HepG2 (cell line): ENCODE results near the gene IFNLR1. TPM values are rescaled to one million over a fixed set of nuclear protein-coding genes. Genes with fewer than 3 reads are reported as not detected.
A peak's percentile ranks its signal among the peaks of the same experiment; 100 is the strongest.

Source experiments
- ARNTL ChIP-seq: sonication (generic); formaldehyde crosslinking; IDR thresholded peaks from 2 replicates; pipeline ENCODE4 v1.4.0; 2020; ENCODE audit warnings: mild to moderate bottlenecking, missing genetic modification reagents
- EHMT2 ChIP-seq: fragments of 200-600 bp; sonication (generic); IDR thresholded peaks from 2 replicates; pipeline ENCODE4 v1.7.0; 2017; ENCODE audit warnings: antibody characterized with exemption, low read depth, low read length, borderline replicate concordance
- FOXC1 ChIP-seq: sonication (generic); formaldehyde crosslinking; IDR thresholded peaks from 2 replicates; pipeline ENCODE4 v1.8.0; 2022; ENCODE audit warnings: mild to moderate bottlenecking, missing genetic modification reagents, borderline replicate concordance
- GATAD1 ChIP-seq: IDR thresholded peaks from 2 replicates; pipeline ENCODE4 v1.6.1; 2016; ENCODE audit warnings: missing genetic modification reagents, missing compliant biosample characterization
- KLF12 ChIP-seq: sonication (generic); formaldehyde crosslinking; IDR thresholded peaks from 2 replicates; pipeline ENCODE4 v1.4.0; 2020; ENCODE audit warnings: missing genetic modification reagents, borderline replicate concordance
- MED8 ChIP-seq: sonication (generic); formaldehyde crosslinking; IDR thresholded peaks from 2 replicates; pipeline ENCODE4 v1.8.1; 2023; ENCODE audit warnings: mild to moderate bottlenecking, missing genetic modification reagents; ENCODE audit not compliant: insufficient replicate concordance
- RARG ChIP-seq: sonication (generic); formaldehyde crosslinking; IDR thresholded peaks from 2 replicates; pipeline ENCODE4 v1.4.0; 2020; ENCODE audit warnings: low read depth, mild to moderate bottlenecking, missing genetic modification reagents
- SP1 ChIP-seq, 2 experiments: fragments of 450-650 bp in 1 of 2; sonication (generic) in 1 of 2; formaldehyde crosslinking in 1 of 2; IDR thresholded peaks; 2 replicates each; pipeline versions ENCODE4 v1.4.0 to v1.6.1; 2016 to 2020; ENCODE audit warnings: missing genetic modification reagents in 1 of 2
- TAF15 ChIP-seq: fragments of 200-400 bp; formaldehyde crosslinking; IDR thresholded peaks from one replicate; pipeline ENCODE4 v1.6.1; 2018; ENCODE audit warnings: mild to moderate bottlenecking, low read depth, low read length; ENCODE audit not compliant: poor library complexity, severe bottlenecking
- ZNF652 ChIP-seq: IDR thresholded peaks from 2 replicates; pipeline ENCODE4 v1.6.1; 2016; ENCODE audit warnings: low read depth, borderline replicate concordance
- ZNF790 ChIP-seq: sonication (generic); formaldehyde crosslinking; IDR thresholded peaks from 2 replicates; pipeline ENCODE4 v1.8.0; 2022; ENCODE audit warnings: missing genetic modification reagents, mild to moderate bottlenecking, borderline replicate concordance
- polyA plus RNA-seq, 8 experiments: library from polyadenylated mRNA; depleted of rRNA in 3 of 8; stranded (reverse) in 7 of 8; unstranded in 1 of 8; fragments of >200 nt; fragmentation: Illumina TruSeq in 4 of 8; extraction: Trizol in 4 of 8; gene quantifications; 2 replicates each; pipeline versions ENCODE4 v1.2.1 to v1.2.3, GENCODE V29; 2011 to 2016; ENCODE audit warnings: low read depth in 4 of 8, missing spikeins in 1 of 8, mixed read lengths in 1 of 8; ENCODE audit not compliant: insufficient read depth in 1 of 8
- total RNA-seq, 5 experiments: library from RNA; depleted of rRNA; stranded (reverse); fragments of >200 nt; fragmentation: Illumina TruSeq; extraction: Trizol; gene quantifications; 2 replicates each; pipeline ENCODE4 v1.2.3, GENCODE V29; 2016; ENCODE audit warnings: low read depth in 1 of 5
- TF ChIP-seq, protein P1 (sequence below): sonication (generic); formaldehyde crosslinking; IDR thresholded peaks from 2 replicates; pipeline ENCODE4 v1.9.0; 2021; ENCODE audit warnings: missing genetic modification reagents, borderline replicate concordance
- TF ChIP-seq, protein P2 (sequence below): IDR thresholded peaks from 2 replicates; pipeline ENCODE4 v1.6.1; 2016; ENCODE audit warnings: mild to moderate bottlenecking
- TF ChIP-seq, protein P3 (sequence below): sonication (generic); formaldehyde crosslinking; IDR thresholded peaks from 2 replicates; pipeline ENCODE4 v1.4.0; 2020; ENCODE audit warnings: mild to moderate bottlenecking, missing genetic modification reagents
- TF ChIP-seq, protein P4 (sequence below): sonication (generic); formaldehyde crosslinking; IDR thresholded peaks from 2 replicates; pipeline ENCODE4 v1.4.0; 2020; ENCODE audit warnings: missing genetic modification reagents
- TF ChIP-seq, protein P5 (sequence below): sonication (generic); formaldehyde crosslinking; IDR thresholded peaks from 2 replicates; pipeline ENCODE4 v1.4.0; 2020; ENCODE audit warnings: missing genetic modification reagents

The IFNLR1 gene
- total and polyA plus RNA-seq, 2 of the 13 experiments (the other 11 are each of a cell fraction or from before 2014, with no cell fraction given) = 3.8 to 8.5 TPM

DNA sequence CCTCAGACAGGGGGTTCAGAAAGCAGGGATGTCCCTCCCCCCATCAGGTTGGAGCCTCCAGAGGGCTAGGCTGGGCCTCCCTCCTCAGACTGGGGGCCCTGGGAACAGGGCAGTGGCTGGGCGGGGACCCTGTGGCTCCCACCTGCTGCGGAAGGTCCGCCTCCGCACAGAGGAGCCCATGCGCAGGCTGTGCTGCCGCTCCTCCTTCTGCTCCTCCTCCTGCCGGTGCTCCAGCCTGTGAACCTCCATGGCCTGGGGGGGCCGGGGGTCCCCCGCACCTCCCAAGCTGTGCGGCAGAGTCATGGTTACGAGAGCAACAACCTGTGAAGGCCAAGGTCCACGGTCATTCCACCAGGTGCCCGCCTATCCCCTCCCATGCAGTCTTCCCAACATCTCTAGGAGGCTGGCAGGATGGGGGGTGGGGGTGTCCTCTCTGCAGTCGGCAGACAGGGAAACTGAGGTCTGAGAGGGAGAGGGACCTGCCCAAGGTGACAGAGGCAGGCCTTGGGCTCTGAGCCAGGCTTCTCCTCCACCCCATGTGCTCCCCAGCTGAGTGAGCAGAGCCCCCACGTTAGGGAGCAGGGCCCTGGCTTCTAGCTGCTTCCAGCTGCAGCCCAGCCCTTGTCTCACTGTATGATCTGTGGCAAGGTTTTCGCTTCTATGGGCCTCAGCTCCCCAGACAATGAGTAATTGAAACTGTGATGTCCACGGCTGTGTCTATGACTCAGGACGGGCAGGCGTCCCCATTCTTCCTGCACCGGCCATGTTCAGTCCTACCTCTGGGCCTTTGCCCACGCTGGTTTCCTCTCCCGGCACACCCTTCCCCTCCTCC lies 78.5 kb downstream of the IFNLR1 start (continued):
- TF ChIP-seq, protein P1, sequence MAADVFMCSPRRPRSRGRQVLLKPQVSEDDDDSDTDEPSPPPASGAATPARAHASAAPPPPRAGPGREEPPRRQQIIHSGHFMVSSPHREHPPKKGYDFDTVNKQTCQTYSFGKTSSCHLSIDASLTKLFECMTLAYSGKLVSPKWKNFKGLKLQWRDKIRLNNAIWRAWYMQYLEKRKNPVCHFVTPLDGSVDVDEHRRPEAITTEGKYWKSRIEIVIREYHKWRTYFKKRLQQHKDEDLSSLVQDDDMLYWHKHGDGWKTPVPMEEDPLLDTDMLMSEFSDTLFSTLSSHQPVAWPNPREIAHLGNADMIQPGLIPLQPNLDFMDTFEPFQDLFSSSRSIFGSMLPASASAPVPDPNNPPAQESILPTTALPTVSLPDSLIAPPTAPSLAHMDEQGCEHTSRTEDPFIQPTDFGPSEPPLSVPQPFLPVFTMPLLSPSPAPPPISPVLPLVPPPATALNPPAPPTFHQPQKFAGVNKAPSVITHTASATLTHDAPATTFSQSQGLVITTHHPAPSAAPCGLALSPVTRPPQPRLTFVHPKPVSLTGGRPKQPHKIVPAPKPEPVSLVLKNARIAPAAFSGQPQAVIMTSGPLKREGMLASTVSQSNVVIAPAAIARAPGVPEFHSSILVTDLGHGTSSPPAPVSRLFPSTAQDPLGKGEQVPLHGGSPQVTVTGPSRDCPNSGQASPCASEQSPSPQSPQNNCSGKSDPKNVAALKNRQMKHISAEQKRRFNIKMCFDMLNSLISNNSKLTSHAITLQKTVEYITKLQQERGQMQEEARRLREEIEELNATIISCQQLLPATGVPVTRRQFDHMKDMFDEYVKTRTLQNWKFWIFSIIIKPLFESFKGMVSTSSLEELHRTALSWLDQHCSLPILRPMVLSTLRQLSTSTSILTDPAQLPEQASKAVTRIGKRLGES (CRISPR knock-in tag) = no peak
- no peak for TF ChIP-seq MED8 (CRISPR knock-in tag)
- TF ChIP-seq, protein P2, sequence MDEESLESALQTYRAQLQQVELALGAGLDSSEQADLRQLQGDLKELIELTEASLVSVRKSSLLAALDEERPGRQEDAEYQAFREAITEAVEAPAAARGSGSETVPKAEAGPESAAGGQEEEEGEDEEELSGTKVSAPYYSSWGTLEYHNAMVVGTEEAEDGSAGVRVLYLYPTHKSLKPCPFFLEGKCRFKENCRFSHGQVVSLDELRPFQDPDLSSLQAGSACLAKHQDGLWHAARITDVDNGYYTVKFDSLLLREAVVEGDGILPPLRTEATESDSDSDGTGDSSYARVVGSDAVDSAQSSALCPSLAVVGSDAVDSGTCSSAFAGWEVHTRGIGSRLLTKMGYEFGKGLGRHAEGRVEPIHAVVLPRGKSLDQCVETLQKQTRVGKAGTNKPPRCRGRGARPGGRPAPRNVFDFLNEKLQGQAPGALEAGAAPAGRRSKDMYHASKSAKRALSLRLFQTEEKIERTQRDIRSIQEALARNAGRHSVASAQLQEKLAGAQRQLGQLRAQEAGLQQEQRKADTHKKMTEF (CRISPR knock-in tag) = peak; percentile 86; the same call in 1 of the 2 replicates
- TF ChIP-seq SP1 (IDR thresholded peaks at IDR 0.05) = no peak
- 0 out of 2 replicates have a peak, but pooled peaks have one; percentile 24 for TF ChIP-seq SP1 (CRISPR knock-in tag; IDR thresholded peaks at IDR 0.05)
- TF ChIP-seq EHMT2 = no peak
- 0 out of 2 replicates have a peak, but pooled peaks have one; percentile 26 for TF ChIP-seq ARNTL (CRISPR knock-in tag)
- TF ChIP-seq RARG = no peak
- no peak for TF ChIP-seq KLF12 (CRISPR knock-in tag)
- TF ChIP-seq FOXC1 = peak; percentile 17; the same call in 1 of the 2 replicates
- TF ChIP-seq, protein P3, sequence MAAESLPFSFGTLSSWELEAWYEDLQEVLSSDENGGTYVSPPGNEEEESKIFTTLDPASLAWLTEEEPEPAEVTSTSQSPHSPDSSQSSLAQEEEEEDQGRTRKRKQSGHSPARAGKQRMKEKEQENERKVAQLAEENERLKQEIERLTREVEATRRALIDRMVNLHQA = no peak
- TF ChIP-seq, protein P4, sequence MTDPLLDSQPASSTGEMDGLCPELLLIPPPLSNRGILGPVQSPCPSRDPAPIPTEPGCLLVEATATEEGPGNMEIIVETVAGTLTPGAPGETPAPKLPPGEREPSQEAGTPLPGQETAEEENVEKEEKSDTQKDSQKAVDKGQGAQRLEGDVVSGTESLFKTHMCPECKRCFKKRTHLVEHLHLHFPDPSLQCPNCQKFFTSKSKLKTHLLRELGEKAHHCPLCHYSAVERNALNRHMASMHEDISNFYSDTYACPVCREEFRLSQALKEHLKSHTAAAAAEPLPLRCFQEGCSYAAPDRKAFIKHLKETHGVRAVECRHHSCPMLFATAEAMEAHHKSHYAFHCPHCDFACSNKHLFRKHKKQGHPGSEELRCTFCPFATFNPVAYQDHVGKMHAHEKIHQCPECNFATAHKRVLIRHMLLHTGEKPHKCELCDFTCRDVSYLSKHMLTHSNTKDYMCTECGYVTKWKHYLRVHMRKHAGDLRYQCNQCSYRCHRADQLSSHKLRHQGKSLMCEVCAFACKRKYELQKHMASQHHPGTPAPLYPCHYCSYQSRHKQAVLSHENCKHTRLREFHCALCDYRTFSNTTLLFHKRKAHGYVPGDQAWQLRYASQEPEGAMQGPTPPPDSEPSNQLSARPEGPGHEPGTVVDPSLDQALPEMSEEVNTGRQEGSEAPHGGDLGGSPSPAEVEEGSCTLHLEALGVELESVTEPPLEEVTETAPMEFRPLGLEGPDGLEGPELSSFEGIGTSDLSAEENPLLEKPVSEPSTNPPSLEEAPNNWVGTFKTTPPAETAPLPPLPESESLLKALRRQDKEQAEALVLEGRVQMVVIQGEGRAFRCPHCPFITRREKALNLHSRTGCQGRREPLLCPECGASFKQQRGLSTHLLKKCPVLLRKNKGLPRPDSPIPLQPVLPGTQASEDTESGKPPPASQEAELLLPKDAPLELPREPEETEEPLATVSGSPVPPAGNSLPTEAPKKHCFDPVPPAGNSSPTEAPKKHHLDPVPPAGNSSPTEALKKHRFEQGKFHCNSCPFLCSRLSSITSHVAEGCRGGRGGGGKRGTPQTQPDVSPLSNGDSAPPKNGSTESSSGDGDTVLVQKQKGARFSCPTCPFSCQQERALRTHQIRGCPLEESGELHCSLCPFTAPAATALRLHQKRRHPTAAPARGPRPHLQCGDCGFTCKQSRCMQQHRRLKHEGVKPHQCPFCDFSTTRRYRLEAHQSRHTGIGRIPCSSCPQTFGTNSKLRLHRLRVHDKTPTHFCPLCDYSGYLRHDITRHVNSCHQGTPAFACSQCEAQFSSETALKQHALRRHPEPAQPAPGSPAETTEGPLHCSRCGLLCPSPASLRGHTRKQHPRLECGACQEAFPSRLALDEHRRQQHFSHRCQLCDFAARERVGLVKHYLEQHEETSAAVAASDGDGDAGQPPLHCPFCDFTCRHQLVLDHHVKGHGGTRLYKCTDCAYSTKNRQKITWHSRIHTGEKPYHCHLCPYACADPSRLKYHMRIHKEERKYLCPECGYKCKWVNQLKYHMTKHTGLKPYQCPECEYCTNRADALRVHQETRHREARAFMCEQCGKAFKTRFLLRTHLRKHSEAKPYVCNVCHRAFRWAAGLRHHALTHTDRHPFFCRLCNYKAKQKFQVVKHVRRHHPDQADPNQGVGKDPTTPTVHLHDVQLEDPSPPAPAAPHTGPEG (CRISPR knock-in tag) = no peak
- TF ChIP-seq ZNF652 = no peak
- TF ChIP-seq TAF15 = no peak
- no peak for TF ChIP-seq ZNF790 (CRISPR knock-in tag)
- TF ChIP-seq, protein P5, sequence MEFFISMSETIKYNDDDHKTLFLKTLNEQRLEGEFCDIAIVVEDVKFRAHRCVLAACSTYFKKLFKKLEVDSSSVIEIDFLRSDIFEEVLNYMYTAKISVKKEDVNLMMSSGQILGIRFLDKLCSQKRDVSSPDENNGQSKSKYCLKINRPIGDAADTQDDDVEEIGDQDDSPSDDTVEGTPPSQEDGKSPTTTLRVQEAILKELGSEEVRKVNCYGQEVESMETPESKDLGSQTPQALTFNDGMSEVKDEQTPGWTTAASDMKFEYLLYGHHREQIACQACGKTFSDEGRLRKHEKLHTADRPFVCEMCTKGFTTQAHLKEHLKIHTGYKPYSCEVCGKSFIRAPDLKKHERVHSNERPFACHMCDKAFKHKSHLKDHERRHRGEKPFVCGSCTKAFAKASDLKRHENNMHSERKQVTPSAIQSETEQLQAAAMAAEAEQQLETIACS (CRISPR knock-in tag) = no peak
- TF ChIP-seq GATAD1 (CRISPR knock-in tag) = no peak
